ENCODE results near the gene RFESD. TPM values are rescaled to one million over a fixed set of nuclear protein-coding genes. Genes with fewer than 3 reads are reported as not detected.

The RFESD gene
- total and polyA plus RNA-seq, 2 of the 13 experiments (the other 11 are each of a cell fraction or from before 2014, with no cell fraction given) = 1.1 to 2.2 TPM

DNA sequence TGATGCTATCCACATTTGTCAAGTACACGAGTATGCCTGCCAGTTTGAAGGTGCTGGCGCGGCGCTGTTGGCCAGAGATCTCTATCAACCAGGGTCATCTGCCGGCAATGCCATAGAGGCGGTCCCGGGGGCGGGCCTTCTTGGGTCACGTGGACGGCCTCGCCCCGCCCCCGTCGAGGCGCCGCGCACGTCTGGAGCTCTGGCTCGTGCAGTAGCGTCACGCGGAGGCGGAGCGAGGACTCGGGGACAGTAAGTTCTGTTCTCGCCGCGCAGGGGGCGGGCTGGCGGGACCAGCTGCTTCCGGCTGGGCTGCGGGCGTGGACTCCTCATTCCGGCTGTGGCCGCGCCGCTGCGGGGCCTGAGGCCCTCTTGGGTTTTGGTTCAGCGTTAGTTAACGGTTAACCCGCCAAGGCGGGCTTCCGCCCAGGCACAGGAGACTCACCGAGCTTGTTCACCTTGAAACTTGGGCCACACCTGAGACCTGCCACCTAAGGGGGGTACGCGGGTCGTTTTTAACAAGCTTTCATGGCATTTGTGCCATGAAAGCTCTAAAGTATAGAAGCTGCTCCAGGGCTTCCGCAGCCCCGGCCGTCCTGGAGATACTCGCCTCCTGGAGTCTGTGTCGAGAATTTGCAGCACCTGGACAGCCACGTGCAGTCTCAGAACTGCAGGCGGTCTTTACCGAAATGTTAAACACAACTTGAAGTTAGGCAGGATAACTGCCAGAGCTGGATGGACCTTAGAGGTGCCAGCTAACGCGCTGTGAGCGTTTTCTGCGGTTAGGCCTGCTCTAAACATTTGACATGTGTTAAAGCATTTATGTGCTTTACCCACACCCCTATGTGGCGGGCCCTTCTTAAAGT, at the start of gene RFESD (continued):
- TF ChIP-seq, protein P1, sequence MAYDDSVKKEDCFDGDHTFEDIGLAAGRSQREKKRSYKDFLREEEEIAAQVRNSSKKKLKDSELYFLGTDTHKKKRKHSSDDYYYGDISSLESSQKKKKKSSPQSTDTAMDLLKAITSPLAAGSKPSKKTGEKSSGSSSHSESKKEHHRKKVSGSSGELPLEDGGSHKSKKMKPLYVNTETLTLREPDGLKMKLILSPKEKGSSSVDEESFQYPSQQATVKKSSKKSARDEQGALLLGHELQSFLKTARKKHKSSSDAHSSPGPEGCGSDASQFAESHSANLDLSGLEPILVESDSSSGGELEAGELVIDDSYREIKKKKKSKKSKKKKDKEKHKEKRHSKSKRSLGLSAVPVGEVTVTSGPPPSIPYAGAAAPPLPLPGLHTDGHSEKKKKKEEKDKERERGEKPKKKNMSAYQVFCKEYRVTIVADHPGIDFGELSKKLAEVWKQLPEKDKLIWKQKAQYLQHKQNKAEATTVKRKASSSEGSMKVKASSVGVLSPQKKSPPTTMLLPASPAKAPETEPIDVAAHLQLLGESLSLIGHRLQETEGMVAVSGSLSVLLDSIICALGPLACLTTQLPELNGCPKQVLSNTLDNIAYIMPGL (CRISPR knock-in tag; IDR thresholded peaks at IDR 0.05; ENCODE audit: borderline replicate concordance in 1 of 2, low read depth in 1 of 2) = peak; percentile 61 to 66; a peak in 3 of 4 replicates
- TF ChIP-seq, protein P2, sequence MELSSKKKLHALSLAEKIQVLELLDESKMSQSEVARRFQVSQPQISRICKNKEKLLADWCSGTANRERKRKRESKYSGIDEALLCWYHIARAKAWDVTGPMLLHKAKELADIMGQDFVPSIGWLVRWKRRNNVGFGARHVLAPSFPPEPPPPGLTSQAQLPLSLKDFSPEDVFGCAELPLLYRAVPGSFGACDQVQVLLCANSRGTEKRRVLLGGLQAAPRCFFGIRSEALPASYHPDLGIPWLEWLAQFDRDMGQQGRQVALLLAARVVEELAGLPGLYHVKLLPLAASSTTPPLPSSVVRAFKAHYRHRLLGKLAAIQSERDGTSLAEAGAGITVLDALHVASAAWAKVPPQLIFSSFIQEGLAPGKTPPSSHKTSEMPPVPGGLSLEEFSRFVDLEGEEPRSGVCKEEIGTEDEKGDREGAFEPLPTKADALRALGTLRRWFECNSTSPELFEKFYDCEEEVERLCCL (CRISPR knock-in tag; IDR thresholded peaks at IDR 0.05; ENCODE audit: borderline replicate concordance) = no peak
- TF ChIP-seq, protein P3, sequence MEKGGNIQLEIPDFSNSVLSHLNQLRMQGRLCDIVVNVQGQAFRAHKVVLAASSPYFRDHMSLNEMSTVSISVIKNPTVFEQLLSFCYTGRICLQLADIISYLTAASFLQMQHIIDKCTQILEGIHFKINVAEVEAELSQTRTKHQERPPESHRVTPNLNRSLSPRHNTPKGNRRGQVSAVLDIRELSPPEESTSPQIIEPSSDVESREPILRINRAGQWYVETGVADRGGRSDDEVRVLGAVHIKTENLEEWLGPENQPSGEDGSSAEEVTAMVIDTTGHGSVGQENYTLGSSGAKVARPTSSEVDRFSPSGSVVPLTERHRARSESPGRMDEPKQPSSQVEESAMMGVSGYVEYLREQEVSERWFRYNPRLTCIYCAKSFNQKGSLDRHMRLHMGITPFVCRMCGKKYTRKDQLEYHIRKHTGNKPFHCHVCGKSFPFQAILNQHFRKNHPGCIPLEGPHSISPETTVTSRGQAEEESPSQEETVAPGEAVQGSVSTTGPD (CRISPR knock-in tag; IDR thresholded peaks at IDR 0.05) = no peak
- TF ChIP-seq ARNT (IDR thresholded peaks at IDR 0.05) (no peak), ZNF546 (CRISPR knock-in tag; conservative IDR thresholded peaks at IDR 0.05) (no peak), NCOR1 (IDR thresholded peaks at IDR 0.05; ENCODE audit: borderline replicate concordance, low read length) (no peak), NFRKB (IDR thresholded peaks at IDR 0.05) (no peak), ZNF292 (CRISPR knock-in tag; IDR thresholded peaks at IDR 0.05; ENCODE audit: borderline replicate concordance, low read depth) (no peak), ZNF891 (CRISPR knock-in tag; IDR thresholded peaks at IDR 0.05) (peak; percentile 45), ZNF446 (CRISPR knock-in tag; IDR thresholded peaks at IDR 0.05) (0 out of 2 replicates have a peak, but pooled peaks have one; percentile 34), HHEX (CRISPR knock-in tag; IDR thresholded peaks at IDR 0.05) (no peak), GPN1 (CRISPR knock-in tag; IDR thresholded peaks at IDR 0.05; ENCODE audit: borderline replicate concordance) (no peak), ZNF251 (CRISPR knock-in tag; IDR thresholded peaks at IDR 0.05) (no peak), ZNF136 (CRISPR knock-in tag; IDR thresholded peaks at IDR 0.05; ENCODE audit: low read depth) (0 out of 2 replicates have a peak, but pooled peaks have one; percentile 28), GATAD2A (CRISPR knock-in tag; IDR thresholded peaks at IDR 0.05) (peak; percentile 45), RNF2 (conservative IDR thresholded peaks at IDR 0.05; ENCODE audit: low read depth) (no peak; the same call in none of the 2 replicates), ZNF143 (CRISPR knock-in tag; IDR thresholded peaks at IDR 0.05) (peak; percentile 36; the same call in 1 of the 2 replicates), KMT2A (CRISPR knock-in tag; IDR thresholded peaks at IDR 0.05) (peak; percentile 78; the same call in 1 of the 2 replicates), ZNF367 (CRISPR knock-in tag; IDR thresholded peaks at IDR 0.05; ENCODE audit: borderline replicate concordance) (no peak), NAIF1 (CRISPR knock-in tag; IDR thresholded peaks at IDR 0.05; ENCODE audit: borderline replicate concordance) (peak; percentile 83; the same call in 1 of the 2 replicates), PAF1 (CRISPR knock-in tag; IDR thresholded peaks at IDR 0.05) (no peak)
- TF ChIP-seq, protein P4, sequence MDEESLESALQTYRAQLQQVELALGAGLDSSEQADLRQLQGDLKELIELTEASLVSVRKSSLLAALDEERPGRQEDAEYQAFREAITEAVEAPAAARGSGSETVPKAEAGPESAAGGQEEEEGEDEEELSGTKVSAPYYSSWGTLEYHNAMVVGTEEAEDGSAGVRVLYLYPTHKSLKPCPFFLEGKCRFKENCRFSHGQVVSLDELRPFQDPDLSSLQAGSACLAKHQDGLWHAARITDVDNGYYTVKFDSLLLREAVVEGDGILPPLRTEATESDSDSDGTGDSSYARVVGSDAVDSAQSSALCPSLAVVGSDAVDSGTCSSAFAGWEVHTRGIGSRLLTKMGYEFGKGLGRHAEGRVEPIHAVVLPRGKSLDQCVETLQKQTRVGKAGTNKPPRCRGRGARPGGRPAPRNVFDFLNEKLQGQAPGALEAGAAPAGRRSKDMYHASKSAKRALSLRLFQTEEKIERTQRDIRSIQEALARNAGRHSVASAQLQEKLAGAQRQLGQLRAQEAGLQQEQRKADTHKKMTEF (CRISPR knock-in tag; IDR thresholded peaks at IDR 0.05) = peak; percentile 97
- TF ChIP-seq, protein P5, sequence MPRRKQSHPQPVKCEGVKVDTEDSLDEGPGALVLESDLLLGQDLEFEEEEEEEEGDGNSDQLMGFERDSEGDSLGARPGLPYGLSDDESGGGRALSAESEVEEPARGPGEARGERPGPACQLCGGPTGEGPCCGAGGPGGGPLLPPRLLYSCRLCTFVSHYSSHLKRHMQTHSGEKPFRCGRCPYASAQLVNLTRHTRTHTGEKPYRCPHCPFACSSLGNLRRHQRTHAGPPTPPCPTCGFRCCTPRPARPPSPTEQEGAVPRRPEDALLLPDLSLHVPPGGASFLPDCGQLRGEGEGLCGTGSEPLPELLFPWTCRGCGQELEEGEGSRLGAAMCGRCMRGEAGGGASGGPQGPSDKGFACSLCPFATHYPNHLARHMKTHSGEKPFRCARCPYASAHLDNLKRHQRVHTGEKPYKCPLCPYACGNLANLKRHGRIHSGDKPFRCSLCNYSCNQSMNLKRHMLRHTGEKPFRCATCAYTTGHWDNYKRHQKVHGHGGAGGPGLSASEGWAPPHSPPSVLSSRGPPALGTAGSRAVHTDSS (CRISPR knock-in tag; conservative IDR thresholded peaks at IDR 0.05) = no peak
